Hepatocyte (in vitro differentiated cells): ENCODE measurements around the gene PTRHD1.

Source experiments
- CTCF ChIP-seq: fragments of 200-600 bp; sonication (generic); IDR thresholded peaks from 2 replicates; pipeline ENCODE4 v1.5.1; 2016; ENCODE audit warnings: antibody characterized with exemption, mild to moderate bottlenecking; ENCODE audit not compliant: poor library complexity
- EZH2 ChIP-seq: fragments of 200-600 bp; sonication (generic); IDR thresholded peaks from 2 replicates; pipeline ENCODE4 v1.6.1; 2016; ENCODE audit warnings: antibody characterized with exemption, mild to moderate bottlenecking, borderline replicate concordance
- EZH2phosphoT487 ChIP-seq: fragments of 200-600 bp; sonication (generic); IDR thresholded peaks from one replicate; pipeline ENCODE4 v1.6.1; 2018; ENCODE audit warnings: antibody characterized with exemption, mild to moderate bottlenecking, low read depth, moderate library complexity; ENCODE audit not compliant: unreplicated experiment, severe bottlenecking

DNA sequence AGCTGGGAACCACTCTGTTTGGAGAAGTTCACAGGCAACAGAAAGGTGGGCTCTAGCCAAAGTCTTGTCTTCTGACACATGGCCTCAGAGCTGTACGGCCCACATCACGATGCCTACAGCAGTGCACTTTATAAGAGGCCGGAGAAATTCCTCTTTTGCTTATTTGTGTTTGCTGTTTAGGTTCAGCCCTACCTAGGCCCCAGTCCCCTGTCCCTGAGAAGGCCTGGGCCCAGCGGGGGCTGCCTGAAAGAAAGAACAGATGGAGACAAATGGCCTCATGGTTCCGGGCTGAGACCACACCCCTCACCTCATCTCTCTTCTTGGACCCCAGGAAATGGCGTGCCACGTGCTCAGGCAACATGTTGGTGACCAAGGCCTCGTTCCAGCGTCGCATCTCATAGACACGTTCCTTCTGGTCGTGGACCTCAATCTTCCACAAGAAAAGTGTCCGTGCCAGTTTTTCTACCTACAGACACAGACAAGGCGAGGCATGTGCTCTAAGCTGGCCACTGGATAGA is 30.9 kb upstream of the PTRHD1 start:
- no peak for TF ChIP-seq CTCF
- TF ChIP-seq EZH2phosphoT487: no peak
- no peak for TF ChIP-seq EZH2
